IMR-90 (cell line): ENCODE data around the gene ASS1. TPM values are rescaled to one million over a fixed set of nuclear protein-coding genes. Genes with fewer than 3 reads are reported as not detected.

Experiments used
- ATAC-seq: fragments of 200-7000 bp; cut with Tn5 transposase; 2 replicates; pipeline ENCODE4 v1.9.1; 2020; ENCODE audit warnings: low read depth, mild to moderate bottlenecking, moderate library complexity
- BruUV-seq: library from RNA; stranded (reverse); fragments of 400-500 nt; replicated peaks from 2 replicates; lab custom pipeline; 2021; lab: Mats Ljungman, UMichigan
- CTCF ChIA-PET: fragments of 300-600 bp; formaldehyde crosslinking; extraction: SDS; loops from one replicate; lab custom pipeline; 2021; ENCODE audit warnings: antibody characterized with exemption; lab: Yijun Ruan, JAX
- POLR2A ChIA-PET: fragments of 300-600 bp; sonication (Branson Sonifier 250); formaldehyde crosslinking; loops from one replicate; lab custom pipeline; 2022; ENCODE audit warnings: antibody characterized with exemption; ENCODE audit not compliant: unreplicated experiment; lab: Charles Lee
- DNase-seq: peaks from one replicate; pipeline ENCODE4 v3.0.0; 2013
- H2AFZ ChIP-seq: replicated peaks from 2 replicates; pipeline ENCODE3; 2013; ENCODE audit warnings: low read length, mild to moderate bottlenecking; ENCODE audit not compliant: poor library complexity
- H2AK5ac ChIP-seq: 2 replicates; pipeline ENCODE4 v1.6.1; 2013; ENCODE audit warnings: low read depth, low read length, inconsistent platforms
- H2AK9ac ChIP-seq: replicated peaks from 2 replicates; pipeline ENCODE3; 2013; ENCODE audit warnings: mild to moderate bottlenecking, low read depth, low read length, moderate library complexity; ENCODE audit not compliant: poor library complexity
- H2BK120ac ChIP-seq: 2 replicates; pipeline ENCODE4 v1.6.1; 2013; ENCODE audit warnings: low read depth, low read length, inconsistent platforms
- H2BK15ac ChIP-seq: 3 replicates; pipeline ENCODE4 v1.6.1; 2013; ENCODE audit warnings: low read depth, low read length, inconsistent platforms
- H2BK20ac ChIP-seq: 2 replicates; pipeline ENCODE4 v1.6.1; 2013; ENCODE audit warnings: low read depth, mild to moderate bottlenecking, inconsistent platforms, low read length, moderate library complexity
- H2BK5ac ChIP-seq: 2 replicates; pipeline ENCODE4 v1.6.1; 2013; ENCODE audit warnings: mild to moderate bottlenecking, low read depth, low read length, inconsistent platforms; ENCODE audit not compliant: poor library complexity, severe bottlenecking
- H3K14ac ChIP-seq: replicated peaks from 2 replicates; pipeline ENCODE4 v1.6.1; 2013; ENCODE audit warnings: low read depth, low read length, inconsistent platforms
- H3K18ac ChIP-seq: 2 replicates; pipeline ENCODE4 v1.6.1; 2013; ENCODE audit warnings: low read depth, low read length, control low read depth
- H3K23ac ChIP-seq: 2 replicates; pipeline ENCODE4 v1.6.1; 2013; ENCODE audit warnings: low read depth, low read length, inconsistent platforms
- H3K27ac ChIP-seq: 2 replicates; pipeline ENCODE4 v1.5.1; 2013; ENCODE audit warnings: mild to moderate bottlenecking, control low read depth, low read length; ENCODE audit not compliant: insufficient read depth
- H3K27me3 ChIP-seq: 2 replicates; pipeline ENCODE4 v1.6.1; 2013; ENCODE audit warnings: low read length; ENCODE audit not compliant: control insufficient read depth, insufficient read depth
- H3K36me3 ChIP-seq: 2 replicates; pipeline ENCODE4 v1.6.1; 2013; ENCODE audit warnings: low read length, mixed read lengths; ENCODE audit not compliant: control insufficient read depth, insufficient read depth
- H3K4ac ChIP-seq: 2 replicates; pipeline ENCODE4 v1.6.1; 2013; ENCODE audit warnings: low read depth, low read length, inconsistent platforms
- H3K4me1 ChIP-seq: 2 replicates; pipeline ENCODE4 v1.6.1; 2013; ENCODE audit warnings: low read length, mixed read lengths; ENCODE audit not compliant: control insufficient read depth, insufficient read depth
- H3K4me2 ChIP-seq: 2 replicates; pipeline ENCODE4 v1.6.1; 2013; ENCODE audit warnings: low read depth, mild to moderate bottlenecking, control low read depth, low read length, moderate library complexity
- H3K4me3 ChIP-seq: 2 replicates; pipeline ENCODE4 v1.5.1; 2013; ENCODE audit warnings: low read depth, mild to moderate bottlenecking, control low read depth, low read length, moderate library complexity; ENCODE audit not compliant: insufficient read depth
- H3K56ac ChIP-seq: 2 replicates; pipeline ENCODE4 v1.6.1; 2013; ENCODE audit warnings: low read length, inconsistent platforms; ENCODE audit not compliant: insufficient read depth; ENCODE audit errors: extremely low read depth
- H3K79me1 ChIP-seq, 2 experiments: 2 replicates each; pipeline ENCODE4 v1.6.1; 2013; ENCODE audit warnings: low read length in 2 of 2, inconsistent platforms in 1 of 2, low read depth in 1 of 2
- H3K9ac ChIP-seq: 2 replicates; pipeline ENCODE4 v1.6.1; 2013; ENCODE audit warnings: low read depth, low read length, control low read depth
- H3K9me1 ChIP-seq: 2 replicates; pipeline ENCODE4 v1.6.1; 2013; ENCODE audit warnings: low read length, inconsistent platforms; ENCODE audit not compliant: insufficient read depth
- H3K9me3 ChIP-seq: 2 replicates; pipeline ENCODE4 v1.6.1; 2013; ENCODE audit warnings: low read length; ENCODE audit not compliant: control insufficient read depth, insufficient read depth
- H4K20me1 ChIP-seq: 2 replicates; pipeline ENCODE4 v1.6.1; 2013; ENCODE audit warnings: low read length, inconsistent platforms; ENCODE audit not compliant: insufficient read depth
- H4K5ac ChIP-seq: 2 replicates; pipeline ENCODE4 v1.6.1; 2013; ENCODE audit warnings: mild to moderate bottlenecking, low read depth, low read length, control low read depth
- H4K8ac ChIP-seq, 2 experiments: 2 replicates each; pipeline ENCODE4 v1.6.1; 2013; ENCODE audit warnings: low read depth in 2 of 2, low read length in 2 of 2, control low read depth in 1 of 2, inconsistent platforms in 1 of 2
- H4K91ac ChIP-seq: 2 replicates; pipeline ENCODE4 v1.6.1; 2013; ENCODE audit warnings: low read depth, low read length, inconsistent platforms; ENCODE audit not compliant: insufficient read depth
- BHLHE40 ChIP-seq: fragments of 150-350 bp; IDR thresholded peaks from 2 replicates; pipeline ENCODE4 v1.6.1; 2016; ENCODE audit warnings: mild to moderate bottlenecking, low read depth, low read length
- CEBPB ChIP-seq: IDR thresholded peaks from 2 replicates; pipeline ENCODE4 v1.6.1; 2012; ENCODE audit warnings: low read depth, low read length, improper control_type of control experiment
- ELK1 ChIP-seq: fragments of 150-350 bp; IDR thresholded peaks from 2 replicates; pipeline ENCODE4 v1.6.1; 2016; ENCODE audit warnings: low read depth, mild to moderate bottlenecking, low read length, moderate library complexity, borderline replicate concordance
- FOS ChIP-seq: fragments of 150-350 bp; IDR thresholded peaks from 2 replicates; pipeline ENCODE4 v1.6.1; 2016; ENCODE audit warnings: low read depth, low read length
- MAFK ChIP-seq: IDR thresholded peaks from 2 replicates; pipeline ENCODE4 v1.6.1; 2012; ENCODE audit warnings: low read depth, low read length, improper control_type of control experiment
- MAZ ChIP-seq: IDR thresholded peaks from 2 replicates; pipeline ENCODE4 v1.6.1; 2012; ENCODE audit warnings: low read depth, mild to moderate bottlenecking, low read length, improper control_type of control experiment, moderate library complexity, borderline replicate concordance
- POLR2A ChIP-seq: IDR thresholded peaks from 2 replicates; pipeline ENCODE4 v1.6.1; 2012; ENCODE audit warnings: mild to moderate bottlenecking, low read depth, low read length
- RFX5 ChIP-seq: IDR thresholded peaks from 2 replicates; pipeline ENCODE4 v1.8.0; 2012; ENCODE audit warnings: low read depth, mild to moderate bottlenecking, low read length, moderate library complexity
- SMC3 ChIP-seq: fragments of 150-350 bp; IDR thresholded peaks from 2 replicates; pipeline ENCODE4 v1.6.1; 2016; ENCODE audit warnings: low read depth, mild to moderate bottlenecking, antibody characterized with exemption, low read length, moderate library complexity
- WGBS, 2 experiments: methylation state at CpG; one replicate each; pipeline versions ENCODE4 v1.1.5 to v1.1.7; 2013; ENCODE audit warnings: missing lambda C conversion rate in 2 of 2; ENCODE audit not compliant: insufficient read length in 1 of 2; ENCODE audit errors: extremely low coverage in 2 of 2; 5-methylcytosine and 5-hydroxymethylcytosine counted together
- dilution Hi-C: fragments of 300-500 bp; cut with HindIII; formaldehyde crosslinking; loops from one replicate; pipeline ENCODE4 v1.14.3; 2018; ENCODE audit warnings: low sequenced_read_pairs; ENCODE audit not compliant: unreplicated experiment
- in situ Hi-C: fragments of 300-500 bp; cut with MboI; formaldehyde crosslinking; loops from 3 replicates; pipeline ENCODE4 v1.14.3; 2019; ENCODE audit warnings: low sequenced_read_pairs, inconsistent platforms, mixed read lengths
- intact Hi-C: fragments of 100-400 bp; cut with micrococcal nuclease; formaldehyde crosslinking; loops from 2 replicates; pipeline ENCODE4 v1.10.0; 2022
- polyA plus RNA-seq, 3 experiments: library from polyadenylated mRNA; depleted of rRNA; stranded (reverse); fragments of >200 nt; gene quantifications; 2 replicates each; pipeline ENCODE4 v1.2.3, GENCODE V29; 2012; ENCODE audit warnings: low replicate concordance in 1 of 3
- total RNA-seq: library from RNA; depleted of rRNA; stranded (reverse); fragments of >200 nt; gene quantifications from 2 replicates; pipeline ENCODE4 v1.2.3, GENCODE V29; 2012

Gene ASS1
- total and polyA plus RNA-seq, 2 of the 4 experiments (the other 2 are of a cell fraction) = 39.6 to 41.9 TPM

GRCh38 chr9:130527651-130528310 is 83.0 kb downstream of the ASS1 start:
- Histone ChIP-seq H3K23ac (no peak overlapping the region), H3K4me1 (no peaks in the 10 kb centered on the region), H4K8ac (no peak overlapping the region), H3K56ac (no peak overlapping the region), H4K91ac (no peak overlapping the region), H3K36me3 (no peaks in the 10 kb centered on the region), H2BK20ac (no peak overlapping the region), H4K5ac (no peak overlapping the region), H3K27me3 (peaks cover 68% of the 10 kb centered on the region), H3K9me3 (no peaks in the 10 kb centered on the region), H3K9ac (no peak overlapping the region), H3K27ac (no peak overlapping the region), H2AK5ac (no peak overlapping the region), H3K4ac (no peak overlapping the region), H3K9me1 (no peaks in the 10 kb centered on the region), H3K18ac (no peak overlapping the region), H3K4me2 (no peak overlapping the region), H3K14ac (no peak overlapping the region), H2AK9ac (no peak overlapping the region), H2BK15ac (no peak overlapping the region), H3K79me1 (no peaks in the 10 kb centered on the region), H2AFZ (no peak overlapping the region), H2BK5ac (no peak overlapping the region), H3K4me3 (no peak overlapping the region), H2BK120ac (no peak overlapping the region), H4K20me1 (no peaks in the 10 kb centered on the region)
- intact Hi-C loops (no loop called here), in situ Hi-C loops (no loop called here), dilution Hi-C loops (no loop called here)
- POLR2A ChIA-PET = no interaction called here
- CTCF ChIA-PET = no interaction called here
- WGBS, 2 experiments = 40% methylated on average over 1 of the region's 13 CpGs; no CpG with 5 or more reads in 1 of the 2 experiments
- DNase-seq = no peak
- TF ChIP-seq MAZ (no peak), RFX5 (no peak), MAFK (no peak), FOS (no peak), ELK1 (no peak), CEBPB (no peak), SMC3 (no peak), BHLHE40 (no peak), POLR2A (no peak)
- ATAC-seq = no peak
- BruUV-seq = no TSS peak
